ENCODE measurements around the gene QRICH1. TPM values are rescaled to one million over a fixed set of nuclear protein-coding genes. Genes with fewer than 3 reads are reported as not detected.
A peak's percentile ranks its signal among the peaks of the same experiment; 100 is the strongest.

The QRICH1 gene
- total RNA-seq, 2 donors from 2014 or later: 59.8 to 76.0 TPM

GRCh38 chr3:48991851-48992545, 101.9 kb downstream of the QRICH1 start:
- Histone ChIP-seq H3K9ac (ENCODE audit: low read depth in 2 of 2, low read length in 2 of 2) (peak overlapping the region in 1 of 2 donors; percentile 88), H3K36me3 (no peaks in the 10 kb centered on the region), H3K27me3 (no peaks in the 10 kb centered on the region), H3K27ac (no peak overlapping the region), H3K4me1 (peaks cover 16% of the 10 kb centered on the region), H3K4me3 (no peak overlapping the region), H3K9me3 (no peaks in the 10 kb centered on the region)
- no peak for DNase-seq
- intact Hi-C loops (cut with DNase I): no loop called here
- no peak for TF ChIP-seq CTCF (IDR thresholded peaks at IDR 0.05)

GRCh38 chr3:48990636-48991469, 103.0 kb downstream of the QRICH1 start:
- intact Hi-C loops (cut with DNase I): no loop called here

GRCh38 chr3:48989796-48990635, 103.9 kb downstream of the QRICH1 start, which contains the start of gene P4HTM:
Gene P4HTM (plus strand): TSS chr3:48990241. CDS start chr3:48990257, 16 bp downstream.
- H3K9ac ChIP-seq (ENCODE audit: low read depth in 2 of 2, low read length in 2 of 2): peak within 1 kb of the TSS; percentile 88 to 96
- no peaks in the 10 kb centered on the region for H3K36me3 ChIP-seq
- TF ChIP-seq CTCF (IDR thresholded peaks at IDR 0.05): peak; percentile 23
- intact Hi-C loops (cut with DNase I): loop anchor here (5.0 to 10.0 kb wide), 2 partner anchors 105 to 457 kb away; partner anchors contain the start of gene QRICH1
- peak within 1 kb of the TSS; percentile 99 for H3K4me3 ChIP-seq
- no peaks in the 10 kb centered on the region for H3K27me3 ChIP-seq
- H3K27ac ChIP-seq: peak within 1 kb of the TSS; percentile 94
- H3K4me1 ChIP-seq: peaks cover 16% of the 10 kb centered on the region
- peak; percentile 90 for DNase-seq
- H3K9me3 ChIP-seq: no peaks in the 10 kb centered on the region

More at GRCh38 chr3:48990636-48991469, 103.0 kb downstream of the QRICH1 start:
- H3K36me3 ChIP-seq: no peaks in the 10 kb centered on the region
- no peak for TF ChIP-seq CTCF (IDR thresholded peaks at IDR 0.05)
- peak overlapping the region; percentile 88 to 96 for H3K9ac ChIP-seq (ENCODE audit: low read depth in 2 of 2, low read length in 2 of 2)
- peak; percentile 64 for DNase-seq
- peak overlapping the region; percentile 94 for H3K27ac ChIP-seq
- H3K4me1 ChIP-seq: peaks cover 16% of the 10 kb centered on the region
- H3K4me3 ChIP-seq: peak overlapping the region; percentile 99
- H3K27me3 ChIP-seq: no peaks in the 10 kb centered on the region
- H3K9me3 ChIP-seq: no peaks in the 10 kb centered on the region

- intact Hi-C loops (cut with DNase I): loop anchor here (5.0 to 10.0 kb wide), 2 partner anchors 106 to 458 kb away; partner anchors contain the start of gene QRICH1
- H3K27ac ChIP-seq: peak overlapping the region; percentile 94
- H3K4me3 ChIP-seq: peak overlapping the region; percentile 99
- H3K36me3 ChIP-seq: no peaks in the 10 kb centered on the region
- DNase-seq: no peak
- H3K9ac ChIP-seq (ENCODE audit: low read depth in 2 of 2, low read length in 2 of 2): peak overlapping the region; percentile 88 to 96
- no peak for TF ChIP-seq CTCF (IDR thresholded peaks at IDR 0.05)
- no peaks in the 10 kb centered on the region for H3K9me3 ChIP-seq
- H3K4me1 ChIP-seq: peaks cover 16% of the 10 kb centered on the region
- no peaks in the 10 kb centered on the region for H3K27me3 ChIP-seq
Observed at GRCh38 chr3:48989126-48989795, 104.6 kb downstream of the QRICH1 start.
